GM23338 (cell line): ENCODE data around the gene GUCY1B1. TPM values are rescaled to one million over a fixed set of nuclear protein-coding genes. Genes with fewer than 3 reads are reported as not detected.
A peak's percentile ranks its signal among the peaks of the same experiment; 100 is the strongest.

Experiments
- ATAC-seq: fragments of 200-7000 bp; cut with Tn5 transposase; 3 replicates; pipeline ENCODE4 v1.9.1; 2020
- DNase-seq: peaks from one replicate; pipeline ENCODE4 v3.0.0-alpha.2; 2015; ENCODE audit warnings: low spot score
- H2AFZ ChIP-seq: fragments of 200-600 bp; sonication (generic); 2 replicates; pipeline ENCODE4 v1.8.0; 2016; ENCODE audit warnings: antibody characterized with exemption, mild to moderate bottlenecking, moderate library complexity
- H3F3A ChIP-seq: fragments of 200-600 bp; sonication (generic); replicated peaks from 2 replicates; pipeline ENCODE4 v1.8.0; 2017; ENCODE audit warnings: antibody characterized with exemption, mixed run types, low read depth
- H3K27ac ChIP-seq: fragments of 200-600 bp; sonication (generic); 2 replicates; pipeline ENCODE4 v1.6.1; 2016; ENCODE audit warnings: low read depth
- H3K27me3 ChIP-seq: fragments of 200-600 bp; sonication (generic); 2 replicates; pipeline ENCODE4 v1.8.0; 2016; ENCODE audit warnings: mild to moderate bottlenecking, mixed run types, moderate library complexity; ENCODE audit not compliant: insufficient read depth
- H3K36me3 ChIP-seq: fragments of 200-600 bp; sonication (generic); 2 replicates; pipeline ENCODE4 v1.8.0; 2016; ENCODE audit warnings: mild to moderate bottlenecking; ENCODE audit not compliant: insufficient read depth
- H3K4me1 ChIP-seq: fragments of 200-600 bp; sonication (generic); 2 replicates; pipeline ENCODE4 v1.8.0; 2016; ENCODE audit warnings: mild to moderate bottlenecking, moderate library complexity; ENCODE audit not compliant: insufficient read depth
- H3K4me2 ChIP-seq: fragments of 200-600 bp; sonication (generic); 2 replicates; pipeline ENCODE4 v1.7.1; 2017; ENCODE audit warnings: mixed run types
- H3K4me3 ChIP-seq: fragments of 200-600 bp; sonication (generic); 2 replicates; pipeline ENCODE4 v1.6.1; 2016; ENCODE audit warnings: mixed run types
- H3K79me2 ChIP-seq: fragments of 200-600 bp; sonication (generic); replicated peaks from 2 replicates; pipeline ENCODE4 v1.8.0; 2017; ENCODE audit warnings: mild to moderate bottlenecking; ENCODE audit not compliant: insufficient read depth
- H3K9me2 ChIP-seq: fragments of 200-600 bp; sonication (generic); 2 replicates; pipeline ENCODE4 v1.8.0; 2017; ENCODE audit not compliant: insufficient read depth
- H4K20me1 ChIP-seq: fragments of 200-600 bp; sonication (generic); replicated peaks from 2 replicates; pipeline ENCODE4 v1.8.0; 2017; ENCODE audit warnings: mild to moderate bottlenecking; ENCODE audit not compliant: insufficient read depth
- H3K27ac Mint-ChIP-seq: 2 replicates; pipeline ENCODE4 v1.8.0; 2020; ENCODE audit warnings: inconsistent platforms, mild to moderate bottlenecking, moderate library complexity, mixed read lengths
- H3K27me3 Mint-ChIP-seq: 3 replicates; pipeline ENCODE4 v1.8.0; 2022; ENCODE audit warnings: low read depth, mild to moderate bottlenecking, moderate library complexity, mixed read lengths, inconsistent platforms; ENCODE audit not compliant: insufficient read depth, poor library complexity
- H3K36me3 Mint-ChIP-seq: 3 replicates; pipeline ENCODE4 v1.8.0; 2021; ENCODE audit warnings: low read depth, mild to moderate bottlenecking, inconsistent platforms, moderate library complexity, mixed read lengths
- H3K4me1 Mint-ChIP-seq: 3 replicates; pipeline ENCODE4 v1.8.0; 2020; ENCODE audit warnings: mild to moderate bottlenecking, inconsistent platforms, mixed read lengths
- H3K4me3 Mint-ChIP-seq: 3 replicates; pipeline ENCODE4 v1.8.0; 2021; ENCODE audit warnings: moderate library complexity, mild to moderate bottlenecking, inconsistent platforms, mixed read lengths
- H3K9me3 Mint-ChIP-seq: 3 replicates; pipeline ENCODE4 v1.8.0; 2020; ENCODE audit warnings: moderate library complexity, mild to moderate bottlenecking, inconsistent platforms, mixed read lengths
- CREB1 ChIP-seq: fragments of 250-450 bp; sonication (Bioruptor Pico); IDR thresholded peaks from 2 replicates; pipeline ENCODE4 v1.5.0; 2020; ENCODE audit warnings: low read depth, mild to moderate bottlenecking, moderate library complexity
- CTCF ChIP-seq, 2 experiments: fragments of 200-600 bp in 1 of 2; sonication (generic) in 1 of 2; conservative IDR thresholded peaks; 2 replicates each; pipeline versions ENCODE4 v1.5.1 to v1.6.1; 2016 to 2017; ENCODE audit warnings: antibody characterized with exemption in 2 of 2, low read depth in 2 of 2, mild to moderate bottlenecking in 2 of 2, moderate library complexity in 1 of 2
- ETS1 ChIP-seq: IDR thresholded peaks from 2 replicates; pipeline ENCODE4 v1.6.1; 2016; ENCODE audit warnings: antibody characterized with exemption
- EZH2 ChIP-seq: fragments of 200-600 bp; sonication (generic); IDR thresholded peaks from one replicate; pipeline ENCODE4 v1.8.0; 2017; ENCODE audit warnings: antibody characterized with exemption, mild to moderate bottlenecking, low read depth; ENCODE audit not compliant: unreplicated experiment
- EZH2phosphoT487 ChIP-seq: fragments of 200-600 bp; sonication (generic); IDR thresholded peaks from one replicate; pipeline ENCODE4 v1.8.1; 2018; ENCODE audit warnings: antibody characterized with exemption; ENCODE audit not compliant: unreplicated experiment
- JUNB ChIP-seq: IDR thresholded peaks from one replicate; pipeline ENCODE4 v1.6.1; 2016; ENCODE audit warnings: antibody characterized with exemption; ENCODE audit not compliant: unreplicated experiment
- NANOG ChIP-seq: IDR thresholded peaks from 2 replicates; pipeline ENCODE4 v1.6.1; 2016; ENCODE audit warnings: antibody characterized with exemption, borderline replicate concordance
- POLR2AphosphoS5 ChIP-seq: IDR thresholded peaks from 2 replicates; pipeline ENCODE4 v1.6.1; 2016; ENCODE audit warnings: antibody characterized with exemption, low read depth
- REST ChIP-seq: IDR thresholded peaks from one replicate; pipeline ENCODE4 v1.6.1; 2018; ENCODE audit warnings: antibody characterized with exemption; ENCODE audit not compliant: unreplicated experiment
- STAT1 ChIP-seq: IDR thresholded peaks from one replicate; pipeline ENCODE4 v1.6.1; 2016; ENCODE audit warnings: antibody characterized with exemption; ENCODE audit not compliant: unreplicated experiment
- ZNF114 ChIP-seq: fragments of 250-450 bp; sonication (Bioruptor Pico); IDR thresholded peaks from 2 replicates; pipeline ENCODE4 v1.5.0; 2020; ENCODE audit warnings: mild to moderate bottlenecking, moderate library complexity
- ZNF331 ChIP-seq: fragments of 250-450 bp; sonication (Bioruptor Pico); IDR thresholded peaks from 2 replicates; pipeline ENCODE4 v1.5.0; 2020; ENCODE audit warnings: low read depth, mild to moderate bottlenecking, moderate library complexity
- ZNF462 ChIP-seq: fragments of 250-450 bp; sonication (Bioruptor Pico); IDR thresholded peaks from 2 replicates; pipeline ENCODE4 v1.5.0; 2020; ENCODE audit warnings: mild to moderate bottlenecking, moderate library complexity
- polyA plus RNA-seq: library from polyadenylated mRNA; unstranded; fragments of >200 nt; fragmentation: Nextera tagmentation; extraction: Ambion mirVana; gene quantifications from 2 replicates; pipeline ENCODE4 v1.2.1, GENCODE V29; 2016
- total RNA-seq: library from RNA; depleted of rRNA; stranded (reverse); fragments of >200 nt; shearing (Covaris generic); gene quantifications from 2 replicates; pipeline ENCODE4 v1.2.3, GENCODE V29; 2014

GUCY1B1 gene
- total and polyA plus RNA-seq, 2 experiments from 2014 or later: 2.6 to 4.3 TPM

- H3K9me3 Mint-ChIP-seq: peaks cover 13% of the 10 kb centered on the region
- Histone ChIP-seq H3K36me3 (no peaks in the 10 kb centered on the region), H3K9me2 (0 out of 2 replicates have a peak, but pooled peaks cover 5% of the 10 kb centered on the region), H4K20me1 (no peaks in the 10 kb centered on the region), H3F3A (no peaks in the 10 kb centered on the region), H3K27me3 (no peaks in the 10 kb centered on the region), H3K79me2 (no peaks in the 10 kb centered on the region), H2AFZ (peak overlapping the region; percentile 91), H3K4me2 (no peak overlapping the region), H3K27ac (no peak overlapping the region), H3K4me1 (no peaks in the 10 kb centered on the region), H3K4me3 (no peak overlapping the region)
- TF ChIP-seq POLR2AphosphoS5 (no peak), STAT1 (no peak), ETS1 (no peak), NANOG (no peak), ZNF462 (CRISPR knock-in tag) (no peak), CTCF (conservative IDR thresholded peaks at IDR 0.05; ENCODE audit: low read depth in 2 of 2) (no peak), CREB1 (no peak), REST (no peak), ZNF331 (no peak), EZH2phosphoT487 (no peak), JUNB (no peak), EZH2 (no peak), ZNF114 (CRISPR knock-in tag) (no peak)
- H3K4me1 Mint-ChIP-seq: peaks cover 6% of the 10 kb centered on the region; the same call in 1 of the 3 replicates
- ATAC-seq (no peak; the same call in 2 of the 3 replicates), DNase-seq (no peak)
- H3K27me3 Mint-ChIP-seq: no peaks in the 10 kb centered on the region
- no peak overlapping the region for H3K4me3 Mint-ChIP-seq
- H3K36me3 Mint-ChIP-seq: peaks cover 10% of the 10 kb centered on the region; the same call in 2 of the 3 replicates
- H3K27ac Mint-ChIP-seq: peak overlapping the region; percentile 16; the same call in 1 of the 2 replicates
Observed at GRCh38 chr4:155854582-155855226, 95.9 kb downstream of the GUCY1B1 start.
